Activated CD8-positive, alpha-beta memory T cell treated with anti-CD3 and anti-CD28 coated beads for 48 hours (primary cell): Measurements from ENCODE around the gene PHLDA3.
A peak's percentile ranks its signal among the peaks of the same experiment; 100 is the strongest.

Experiments used
- DNase-seq, 3 experiments: peaks; one replicate each; pipeline ENCODE4 v3.0.0-alpha.2; 2020; ENCODE audit warnings: low read depth in 2 of 3, low spot score in 2 of 3

PHLDA3 gene

DNA sequence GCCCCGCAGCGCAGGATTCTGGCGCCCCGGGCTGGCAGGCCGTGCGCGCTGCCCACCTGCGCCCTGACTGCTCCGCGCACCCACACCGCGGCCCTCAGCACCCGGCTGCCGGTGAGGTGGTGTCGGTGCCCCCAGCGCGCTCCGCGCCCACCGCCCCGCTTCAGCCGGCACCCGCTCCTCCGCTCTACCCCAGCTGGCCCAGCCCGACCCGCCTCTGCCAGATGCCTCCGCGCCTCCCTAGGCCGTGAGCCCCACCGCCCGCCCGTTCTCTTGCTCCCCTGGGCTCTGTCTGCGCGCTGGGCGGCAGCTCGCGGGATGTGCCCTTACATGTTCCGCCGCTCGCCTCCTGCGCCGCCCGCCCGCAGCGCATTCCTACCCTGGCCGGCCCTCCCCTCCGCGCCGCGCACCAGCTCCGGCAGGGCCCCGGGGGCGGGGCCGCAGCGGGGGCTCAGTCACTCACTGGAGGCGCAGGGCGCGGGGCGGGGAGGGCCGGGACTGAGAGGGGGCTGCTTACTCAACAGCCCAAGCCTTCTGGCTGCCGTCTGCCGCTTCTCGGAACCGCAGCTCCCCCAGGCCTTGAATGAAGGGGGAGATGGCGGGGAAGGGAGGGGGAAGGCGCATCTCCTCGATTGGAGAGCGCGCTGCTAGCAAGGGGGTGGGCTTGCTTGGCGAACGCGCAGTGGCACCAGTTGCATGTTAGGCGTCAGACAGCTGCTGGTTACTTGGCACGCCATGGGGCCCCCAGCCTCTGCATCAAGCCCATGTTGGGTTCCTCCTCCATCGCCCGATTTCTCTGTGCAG lies at the start of gene PHLDA3:
PHLDA3 (minus strand) TSS at position 345 of the 801 bp plus-strand sequence. CDS start 402 bp downstream, outside the sequence.
- DNase-seq, result no peak

GRCh38 chr1:201518071-201518470 lies 49.1 kb upstream of the PHLDA3 start:
- no peak for DNase-seq

- DNase-seq, result no peak
Measured at GRCh38 chr1:201517631-201518030, 48.6 kb upstream of the PHLDA3 start.

GRCh38 chr1:201516511-201517127 lies 47.6 kb upstream of the PHLDA3 start:
- DNase-seq, result no peak

- DNase-seq, result no peak
Measured at GRCh38 chr1:201515895-201516294, 46.9 kb upstream of the PHLDA3 start.

DNA sequence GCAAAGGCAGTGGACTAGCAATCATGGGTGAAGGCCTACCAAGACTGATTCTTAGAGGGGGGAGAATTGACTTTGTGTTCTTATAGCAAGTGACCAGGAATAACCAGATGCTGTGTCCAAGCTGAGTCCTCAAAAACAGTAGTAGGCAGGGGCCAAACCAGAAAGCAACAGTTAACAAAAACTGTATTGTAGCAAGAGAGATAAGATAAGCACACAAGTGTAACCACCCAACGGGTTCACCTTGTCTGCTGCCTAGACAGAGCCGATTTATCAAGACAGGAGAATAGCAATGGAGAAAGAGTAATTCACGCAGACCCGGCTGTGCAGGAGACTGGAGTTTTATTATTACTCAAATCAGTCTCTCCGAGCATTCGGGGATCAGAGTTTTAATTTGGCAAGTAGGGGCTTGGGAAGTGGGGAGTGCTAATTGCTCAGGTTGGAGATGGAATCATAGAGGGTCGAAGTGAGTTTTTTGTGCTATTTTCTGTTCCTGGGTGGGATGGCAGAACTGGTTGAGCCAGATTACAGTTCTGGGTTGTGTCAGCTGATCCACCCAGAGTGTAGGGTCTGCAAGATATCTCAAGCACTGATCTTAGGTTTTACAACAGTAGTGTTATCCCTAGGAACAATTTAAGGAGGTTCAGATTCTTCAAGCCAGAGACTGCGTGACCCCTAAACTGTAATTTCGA lies 46.2 kb upstream of the PHLDA3 start:
- no peak for DNase-seq

- no peak for DNase-seq
Measured at GRCh38 chr1:201514466-201514865, 45.5 kb upstream of the PHLDA3 start.

DNA sequence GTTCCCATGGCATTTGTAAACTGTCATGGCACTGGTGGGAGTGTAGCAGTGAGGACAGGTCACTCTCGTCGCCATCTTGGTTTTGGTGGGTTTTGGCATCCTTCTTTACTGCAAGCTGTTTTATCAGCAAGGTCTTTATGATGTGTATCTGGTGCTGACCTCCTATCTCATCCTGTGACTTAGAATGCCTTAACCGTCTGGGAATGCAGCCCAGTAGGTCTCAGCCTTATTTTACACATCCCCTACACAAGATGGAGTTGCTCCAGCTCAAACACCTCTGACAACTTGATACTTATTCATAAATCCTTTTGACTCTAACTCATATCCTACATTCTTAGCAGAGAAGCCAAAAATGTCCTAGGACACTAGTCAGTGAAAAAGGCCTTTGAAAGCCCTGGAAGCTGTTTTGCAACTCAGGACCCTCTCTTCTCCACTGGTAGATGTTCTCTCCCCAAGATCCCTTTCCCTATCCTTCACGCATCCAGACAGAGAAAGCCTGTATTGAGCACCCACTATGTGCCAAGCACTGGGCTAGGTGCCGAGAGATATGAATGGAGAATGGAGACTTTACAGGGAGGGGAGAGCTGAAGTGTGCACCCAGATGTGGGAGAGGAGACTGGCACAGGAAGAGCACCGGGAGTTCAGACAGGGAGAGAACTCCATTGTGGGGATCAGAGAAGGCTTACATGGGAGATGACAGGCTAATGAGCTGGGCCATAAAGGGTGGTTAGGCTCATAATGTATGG lies 44.7 kb upstream of the PHLDA3 start:
- DNase-seq, result no peak

DNA sequence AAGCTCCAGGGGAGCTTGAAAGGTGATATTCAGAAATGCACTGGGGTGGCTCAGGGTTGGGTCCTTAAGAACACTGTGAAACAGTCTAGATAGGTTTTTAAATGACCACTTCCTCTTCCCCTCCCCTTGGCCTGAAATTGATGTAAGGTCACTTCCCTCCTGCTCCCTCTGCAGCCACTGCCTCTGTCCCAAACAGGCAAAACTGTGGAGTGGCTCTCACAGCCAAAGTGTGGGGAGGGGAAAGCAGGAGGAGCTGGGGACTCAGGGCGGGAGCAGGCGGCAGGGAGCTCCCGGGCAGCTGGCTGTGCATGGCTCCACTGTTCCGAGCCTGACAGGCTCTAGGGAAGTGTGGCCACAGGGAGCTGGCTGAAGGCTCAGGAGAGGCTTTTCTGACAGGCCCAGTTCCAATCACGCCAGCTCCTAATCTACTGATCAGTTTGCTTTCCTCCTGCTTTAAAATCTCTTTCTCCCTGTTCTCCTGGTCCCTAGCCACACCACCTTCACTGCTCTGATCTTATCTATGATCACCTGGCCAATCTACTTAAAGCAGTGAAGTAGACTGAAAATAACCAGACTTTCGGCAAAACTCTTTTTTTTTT lies 43.1 kb upstream of the PHLDA3 start:
- DNase-seq, result no peak

- no peak for DNase-seq
Measured at GRCh38 chr1:201511396-201511940, 42.5 kb upstream of the PHLDA3 start.

DNA sequence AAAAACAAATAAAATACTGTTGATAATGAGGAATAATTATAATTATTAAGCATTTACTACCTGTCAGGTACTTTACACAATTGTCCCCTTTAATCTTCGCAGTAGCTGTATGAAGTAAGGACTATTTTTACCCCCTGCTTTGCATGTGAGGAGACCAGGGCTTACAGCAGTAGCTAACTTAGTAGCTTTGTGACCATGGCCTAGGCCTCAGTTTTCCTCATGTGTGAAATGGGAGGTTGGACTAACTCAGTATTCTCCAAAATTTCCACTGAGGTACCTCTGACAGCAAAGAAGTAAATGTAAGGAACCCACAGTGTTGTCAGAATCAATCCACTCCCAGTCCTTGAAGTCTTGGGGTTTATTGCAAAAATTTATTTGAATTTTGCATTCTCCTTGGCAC lies 41.7 kb upstream of the PHLDA3 start:
- no peak for DNase-seq

GRCh38 chr1:201509601-201510374 lies 40.8 kb upstream of the PHLDA3 start:
- no peak for DNase-seq

- no peak for DNase-seq
Measured at GRCh38 chr1:201508809-201509208, 39.8 kb upstream of the PHLDA3 start.

- DNase-seq, result no peak
Measured at GRCh38 chr1:201507360-201507675, 38.3 kb upstream of the PHLDA3 start.

GRCh38 chr1:201506557-201507359 lies 37.8 kb upstream of the PHLDA3 start, which contains the start of gene CSRP1:
Gene CSRP1, minus strand, starts transcription at chr1:201507123. Its CDS starts 10,820 bp downstream, at chr1:201496303.
- DNase-seq, result peak; percentile 55 to 75 (median 56)

GRCh38 chr1:201506092-201506491 lies 37.1 kb upstream of the PHLDA3 start:
- no peak for DNase-seq

DNA sequence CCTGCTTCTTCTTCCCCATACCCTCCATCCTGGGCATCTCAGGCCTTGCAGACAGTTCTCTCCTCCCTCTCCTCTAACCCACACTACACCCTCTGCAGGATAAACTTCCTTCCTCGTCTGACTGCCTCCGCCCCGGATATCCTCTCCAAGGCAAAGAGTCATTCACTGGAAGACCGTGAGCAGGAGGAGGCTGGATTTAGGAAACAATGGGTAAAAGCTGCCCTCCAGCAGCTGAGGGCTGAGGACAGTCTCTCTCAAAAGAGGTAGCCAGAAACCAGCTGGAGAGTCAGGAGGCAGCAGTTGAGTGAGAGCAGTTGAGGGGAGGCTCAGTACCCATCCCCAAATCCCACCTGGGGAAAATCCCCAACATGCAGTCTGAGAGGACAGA lies 36.5 kb upstream of the PHLDA3 start:
- DNase-seq, result no peak

- no peak for DNase-seq
Measured at GRCh38 chr1:201504799-201505502, 36.0 kb upstream of the PHLDA3 start.
